K562 (cell line): ENCODE results near the gene ZNF790. TPM values are rescaled to one million over a fixed set of nuclear protein-coding genes. Genes with fewer than 3 reads are reported as not detected.

Source experiments
- BRD9 ChIP-seq: fragments of 450-650 bp; IDR thresholded peaks from 2 replicates; pipeline ENCODE4 v1.6.1; 2018; ENCODE audit warnings: low read depth; ENCODE audit not compliant: partially characterized antibody
- EHMT2 ChIP-seq: fragments of 450-650 bp; IDR thresholded peaks from 2 replicates; pipeline ENCODE4 v1.6.1; 2018; ENCODE audit warnings: antibody characterized with exemption
- FOS ChIP-seq: IDR thresholded peaks from 3 replicates; pipeline ENCODE4 v1.6.1; 2011; ENCODE audit not compliant: insufficient read length; ENCODE audit errors: extremely low read depth
- HDAC1 ChIP-seq, 2 experiments: fragments of 450-650 bp; IDR thresholded peaks; 2 replicates each; pipeline ENCODE4 v1.6.1; 2016 to 2017; ENCODE audit warnings: inconsistent platforms in 1 of 2, mild to moderate bottlenecking in 1 of 2, moderate library complexity in 1 of 2
- HDGF ChIP-seq: fragments of 450-650 bp; IDR thresholded peaks from 2 replicates; pipeline ENCODE4 v1.6.1; 2016
- HIVEP1 ChIP-seq: fragments of 250-450 bp; sonication (Bioruptor Pico); IDR thresholded peaks from 2 replicates; pipeline ENCODE4 v1.4.0; 2020; ENCODE audit warnings: mild to moderate bottlenecking
- LCOR ChIP-seq: sonication (generic); formaldehyde crosslinking; IDR thresholded peaks from 2 replicates; pipeline ENCODE4 v1.8.0; 2022; ENCODE audit warnings: mild to moderate bottlenecking, missing genetic modification reagents
- MAZ ChIP-seq, 2 experiments: fragments of 450-650 bp in 1 of 2; sonication (generic) in 1 of 2; formaldehyde crosslinking; IDR thresholded peaks in 1 of 2; conservative IDR thresholded peaks in 1 of 2; 2 replicates each; pipeline versions ENCODE4 v1.4.0 to v1.5.0; 2020; ENCODE audit warnings: mild to moderate bottlenecking in 1 of 2, missing genetic modification reagents in 1 of 2
- NBN ChIP-seq: fragments of 450-650 bp; IDR thresholded peaks from 2 replicates; pipeline ENCODE4 v1.6.1; 2016; ENCODE audit warnings: low read depth, mild to moderate bottlenecking
- NCOA1 ChIP-seq: fragments of 450-650 bp; IDR thresholded peaks from 2 replicates; pipeline ENCODE4 v1.6.1; 2016; ENCODE audit warnings: low read depth
- PYGO2 ChIP-seq: fragments of 450-650 bp; IDR thresholded peaks from 2 replicates; pipeline ENCODE4 v1.6.1; 2016; ENCODE audit warnings: mild to moderate bottlenecking, missing genetic modification characterization, moderate library complexity, missing compliant biosample characterization
- STAG1 ChIP-seq: sonication (generic); formaldehyde crosslinking; IDR thresholded peaks from 2 replicates; pipeline ENCODE4 v1.5.0; 2020; ENCODE audit warnings: missing genetic modification reagents, borderline replicate concordance
- ZC3H8 ChIP-seq: fragments of 450-650 bp; IDR thresholded peaks from 2 replicates; pipeline ENCODE4 v1.6.1; 2017
- ZNF143 ChIP-seq: sonication (generic); formaldehyde crosslinking; IDR thresholded peaks from 2 replicates; pipeline ENCODE4 v1.9.0; 2022; ENCODE audit warnings: mild to moderate bottlenecking, missing genetic modification reagents
- ZNF197 ChIP-seq: fragments of 200-800 bp; sonication (Bioruptor generic); IDR thresholded peaks from 2 replicates; pipeline ENCODE4 v1.6.1; 2016; ENCODE audit warnings: low read depth, missing genetic modification characterization, missing compliant biosample characterization
- ZNF766 ChIP-seq: fragments of 200-800 bp; sonication (Bioruptor generic); conservative IDR thresholded peaks from 2 replicates; pipeline ENCODE4 v1.6.1; 2016; ENCODE audit warnings: missing genetic modification characterization, missing compliant biosample characterization
- polyA plus RNA-seq, 8 experiments: library from polyadenylated mRNA; depleted of rRNA in 4 of 8; stranded (reverse) in 5 of 8; unstranded in 3 of 8; fragments of >200 nt; fragmentation: Nextera tagmentation in 2 of 8; fragmentation: Illumina TruSeq in 1 of 8; extraction: Ambion mirVana in 2 of 8; extraction: Trizol in 1 of 8; gene quantifications; 2 replicates each; pipeline versions ENCODE4 v1.2.1 to v1.2.3, GENCODE V29; 2011 to 2014; ENCODE audit warnings: inconsistent platforms in 1 of 8, missing spikeins in 1 of 8
- total RNA-seq, 7 experiments: library from RNA; depleted of rRNA in 6 of 7; stranded (reverse); fragments of >200 nt in 6 of 7; fragmentation: Illumina TruSeq in 2 of 7; extraction: Trizol in 2 of 7; gene quantifications; 2 replicates each; pipeline versions ENCODE4 v1.2.1 to v1.2.3, GENCODE V29; 2011 to 2021; ENCODE audit warnings: low replicate concordance in 1 of 7
- TF ChIP-seq, protein P1 (sequence below): sonication (generic); IDR thresholded peaks from 2 replicates; pipeline ENCODE4 v1.6.1; 2016
- TF ChIP-seq, protein P2 (sequence below): fragments of 250-450 bp; sonication (Bioruptor Pico); IDR thresholded peaks from 2 replicates; pipeline ENCODE4 v1.5.0; 2020; ENCODE audit warnings: mild to moderate bottlenecking, borderline replicate concordance
- TF ChIP-seq, protein P3 (sequence below), 2 experiments: fragments of 200-800 bp in 1 of 2; sonication (Bioruptor generic) in 1 of 2; sonication (generic) in 1 of 2; formaldehyde crosslinking in 1 of 2; IDR thresholded peaks in 1 of 2; conservative IDR thresholded peaks in 1 of 2; 2 replicates each; pipeline versions ENCODE4 v1.5.0 to v1.6.1; 2016 to 2020; ENCODE audit warnings: missing compliant biosample characterization in 1 of 2, missing genetic modification characterization in 1 of 2, missing genetic modification reagents in 1 of 2
- TF ChIP-seq, protein P4 (sequence below): fragments of 250-450 bp; sonication (Bioruptor Pico); IDR thresholded peaks from 2 replicates; pipeline ENCODE4 v1.5.0; 2021; ENCODE audit warnings: mild to moderate bottlenecking, moderate library complexity

Gene ZNF790
- total and polyA plus RNA-seq, 9 of the 15 experiments (the other 6 are each of a cell fraction or from before 2014, with no cell fraction given) = 0.33 to 1.7 (median 0.53) TPM

DNA sequence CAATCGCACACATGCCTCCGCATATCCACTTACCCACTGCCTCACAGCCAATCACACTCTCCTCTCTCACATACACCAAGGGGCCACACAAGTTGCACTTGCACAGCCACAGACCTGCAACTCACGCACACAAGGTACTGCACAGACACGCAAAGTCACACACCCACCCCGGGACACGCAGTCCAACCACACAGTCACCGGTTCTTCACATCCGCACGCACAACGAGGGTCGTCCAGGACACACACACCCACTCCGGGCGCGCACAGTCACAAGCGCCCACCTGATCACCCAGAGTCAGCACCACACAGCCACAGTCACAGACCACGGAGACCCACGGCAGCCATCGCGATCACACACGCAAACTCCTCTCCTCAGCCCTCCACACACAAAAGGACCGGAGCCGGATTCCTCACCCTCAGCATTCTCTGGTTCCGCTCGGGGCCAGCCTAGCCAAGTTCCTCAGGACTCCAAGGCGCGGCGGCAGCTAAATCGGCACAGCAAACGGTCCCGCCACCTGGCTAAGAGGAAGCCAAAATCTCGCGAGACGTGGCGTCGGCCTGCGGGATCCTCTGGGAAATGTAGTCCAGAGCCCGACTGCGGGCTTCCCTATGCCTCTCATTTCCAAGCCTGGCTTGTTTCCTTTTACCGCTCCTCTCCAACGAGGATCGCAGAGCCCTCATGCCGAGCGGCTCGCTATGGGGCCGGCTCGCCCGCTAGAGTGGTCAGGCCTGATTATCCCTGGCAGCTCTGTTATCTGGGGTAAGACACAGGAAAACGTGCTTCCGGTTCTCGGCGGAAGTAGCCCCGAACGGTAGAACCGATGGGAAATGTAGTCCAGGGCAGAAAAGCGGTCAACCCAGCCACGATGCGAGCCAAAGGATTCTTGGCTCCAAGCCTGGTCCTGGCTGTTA is 65.6 kb downstream of the ZNF790 start, which contains the start of gene ZNF850 (continued):
- no peak; the same call in 1 of the 2 replicates for TF ChIP-seq ZNF766
- no peak for TF ChIP-seq STAG1 (CRISPR knock-in tag)
- no peak for TF ChIP-seq ZC3H8
- TF ChIP-seq, protein P1, sequence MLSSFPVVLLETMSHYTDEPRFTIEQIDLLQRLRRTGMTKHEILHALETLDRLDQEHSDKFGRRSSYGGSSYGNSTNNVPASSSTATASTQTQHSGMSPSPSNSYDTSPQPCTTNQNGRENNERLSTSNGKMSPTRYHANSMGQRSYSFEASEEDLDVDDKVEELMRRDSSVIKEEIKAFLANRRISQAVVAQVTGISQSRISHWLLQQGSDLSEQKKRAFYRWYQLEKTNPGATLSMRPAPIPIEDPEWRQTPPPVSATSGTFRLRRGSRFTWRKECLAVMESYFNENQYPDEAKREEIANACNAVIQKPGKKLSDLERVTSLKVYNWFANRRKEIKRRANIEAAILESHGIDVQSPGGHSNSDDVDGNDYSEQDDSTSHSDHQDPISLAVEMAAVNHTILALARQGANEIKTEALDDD = no peak
- TF ChIP-seq PYGO2 (tag) = peak; percentile 45; the same call in 1 of the 2 replicates
- no peak for TF ChIP-seq BRD9
- TF ChIP-seq, protein P2, sequence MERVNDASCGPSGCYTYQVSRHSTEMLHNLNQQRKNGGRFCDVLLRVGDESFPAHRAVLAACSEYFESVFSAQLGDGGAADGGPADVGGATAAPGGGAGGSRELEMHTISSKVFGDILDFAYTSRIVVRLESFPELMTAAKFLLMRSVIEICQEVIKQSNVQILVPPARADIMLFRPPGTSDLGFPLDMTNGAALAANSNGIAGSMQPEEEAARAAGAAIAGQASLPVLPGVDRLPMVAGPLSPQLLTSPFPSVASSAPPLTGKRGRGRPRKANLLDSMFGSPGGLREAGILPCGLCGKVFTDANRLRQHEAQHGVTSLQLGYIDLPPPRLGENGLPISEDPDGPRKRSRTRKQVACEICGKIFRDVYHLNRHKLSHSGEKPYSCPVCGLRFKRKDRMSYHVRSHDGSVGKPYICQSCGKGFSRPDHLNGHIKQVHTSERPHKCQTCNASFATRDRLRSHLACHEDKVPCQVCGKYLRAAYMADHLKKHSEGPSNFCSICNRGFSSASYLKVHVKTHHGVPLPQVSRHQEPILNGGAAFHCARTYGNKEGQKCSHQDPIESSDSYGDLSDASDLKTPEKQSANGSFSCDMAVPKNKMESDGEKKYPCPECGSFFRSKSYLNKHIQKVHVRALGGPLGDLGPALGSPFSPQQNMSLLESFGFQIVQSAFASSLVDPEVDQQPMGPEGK (CRISPR knock-in tag) = no peak
- TF ChIP-seq HDGF = no peak
- TF ChIP-seq NCOA1 = peak; percentile 48
- TF ChIP-seq ZNF197 (CRISPR knock-in tag) = peak; percentile 84
- TF ChIP-seq, protein P3, sequence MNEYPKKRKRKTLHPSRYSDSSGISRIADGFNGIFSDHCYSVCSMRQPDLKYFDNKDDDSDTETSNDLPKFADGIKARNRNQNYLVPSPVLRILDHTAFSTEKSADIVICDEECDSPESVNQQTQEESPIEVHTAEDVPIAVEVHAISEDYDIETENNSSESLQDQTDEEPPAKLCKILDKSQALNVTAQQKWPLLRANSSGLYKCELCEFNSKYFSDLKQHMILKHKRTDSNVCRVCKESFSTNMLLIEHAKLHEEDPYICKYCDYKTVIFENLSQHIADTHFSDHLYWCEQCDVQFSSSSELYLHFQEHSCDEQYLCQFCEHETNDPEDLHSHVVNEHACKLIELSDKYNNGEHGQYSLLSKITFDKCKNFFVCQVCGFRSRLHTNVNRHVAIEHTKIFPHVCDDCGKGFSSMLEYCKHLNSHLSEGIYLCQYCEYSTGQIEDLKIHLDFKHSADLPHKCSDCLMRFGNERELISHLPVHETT (CRISPR knock-in tag; conservative IDR thresholded peaks at IDR 0.05 in 1 of 2, IDR thresholded peaks at IDR 0.05 in 1 of 2) = 0 out of 4 replicates have a peak, but pooled peaks of 1 of the 2 experiments have one; percentile 49
- TF ChIP-seq ZNF143 (CRISPR knock-in tag) = peak; percentile 86
- TF ChIP-seq, protein P4, sequence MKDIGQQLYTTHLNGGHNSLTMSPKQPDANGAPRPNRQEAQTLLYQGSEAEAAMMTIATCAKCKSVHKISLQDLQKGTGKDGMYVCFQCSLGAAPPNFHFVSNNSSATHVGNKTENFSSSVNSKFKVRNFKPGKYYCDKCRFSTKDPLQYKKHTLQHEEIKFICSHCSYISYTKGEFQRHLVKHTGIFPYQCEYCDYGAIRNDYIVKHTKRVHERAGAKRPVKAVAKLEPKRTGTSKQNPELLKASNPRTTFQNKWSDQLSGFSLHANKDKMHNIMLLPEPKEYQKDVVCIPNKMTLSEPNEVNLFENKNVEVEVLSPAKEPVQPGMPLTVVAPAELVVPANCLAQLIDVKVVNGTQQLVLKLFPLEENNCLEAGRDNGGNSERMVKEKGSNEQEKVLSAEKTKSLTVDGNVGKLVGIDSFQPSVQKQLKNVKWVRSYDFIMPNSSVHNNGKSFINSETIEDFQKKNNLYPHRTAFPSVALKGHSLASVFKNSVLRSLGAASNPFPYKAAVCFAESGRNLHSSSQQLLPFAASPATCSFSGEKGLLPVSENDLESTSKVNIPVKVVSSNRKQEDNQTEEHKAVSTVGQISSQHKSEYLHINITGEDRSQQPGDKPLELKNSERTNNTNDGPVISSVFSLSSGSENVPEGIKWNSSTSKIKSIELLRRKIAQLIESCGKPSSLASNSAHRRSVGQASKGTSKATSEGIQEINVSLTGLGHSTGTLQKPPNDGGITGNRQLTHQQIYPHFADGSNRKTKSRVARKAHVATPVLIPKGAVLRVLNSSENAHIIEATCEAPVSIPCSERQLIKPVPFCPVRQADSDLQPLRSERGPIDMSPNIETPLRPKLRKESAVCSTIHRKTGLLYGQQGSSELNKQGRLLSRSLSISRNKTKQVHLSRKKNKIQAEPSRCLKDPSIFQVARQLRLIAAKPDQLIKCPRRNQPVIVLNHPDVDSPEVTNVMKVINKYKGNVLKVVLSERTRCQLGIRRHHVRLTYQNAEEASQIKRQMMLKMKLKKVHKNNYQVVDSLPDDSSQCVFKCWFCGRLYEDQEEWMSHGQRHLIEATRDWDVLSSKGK (CRISPR knock-in tag) = no peak
- TF ChIP-seq EHMT2 = no peak
- no peak for TF ChIP-seq NBN
- TF ChIP-seq HIVEP1 (CRISPR knock-in tag) = no peak
- peak in 1 of 2 experiments; percentile 72; a peak in 2 of 4 replicates for TF ChIP-seq HDAC1 (IDR thresholded peaks at IDR 0.05)
- TF ChIP-seq MAZ (CRISPR knock-in tag; conservative IDR thresholded peaks at IDR 0.05 in 1 of 2, IDR thresholded peaks at IDR 0.05 in 1 of 2) = 0 out of 4 replicates have a peak, but pooled peaks of 1 of the 2 experiments have one; percentile 36
- peak; percentile 33; the same call in 1 of the 2 replicates for TF ChIP-seq LCOR (CRISPR knock-in tag)
- no peak for TF ChIP-seq FOS
